H9 (cell line): Measurements from ENCODE around the gene SNAI3. TPM values are rescaled to one million over a fixed set of nuclear protein-coding genes. Genes with fewer than 3 reads are reported as not detected.

Experiments used
- DNase-seq: peaks from one replicate; pipeline ENCODE4 v3.0.0-alpha.2; 2017
- H2AFZ ChIP-seq: one replicate; pipeline ENCODE4 v1.6.1; 2013; ENCODE audit warnings: mild to moderate bottlenecking, low read length, control low read depth, moderate library complexity
- H2AK5ac ChIP-seq: 2 replicates; pipeline ENCODE4 v1.6.1; 2013; ENCODE audit warnings: low read length, control low read depth, mixed read lengths; ENCODE audit not compliant: insufficient read length
- H2BK120ac ChIP-seq: one replicate; pipeline ENCODE4 v1.6.1; 2013; ENCODE audit warnings: low read depth, mild to moderate bottlenecking, low read length, control low read depth, inconsistent platforms; ENCODE audit not compliant: poor library complexity, severe bottlenecking
- H2BK12ac ChIP-seq: 2 replicates; pipeline ENCODE4 v1.6.1; 2013; ENCODE audit warnings: low read length, control low read depth, mixed read lengths, low read depth; ENCODE audit not compliant: insufficient read length
- H2BK15ac ChIP-seq: 2 replicates; pipeline ENCODE4 v1.6.1; 2013; ENCODE audit warnings: low read depth, low read length, control low read depth
- H2BK20ac ChIP-seq: one replicate; pipeline ENCODE4 v1.6.1; 2013; ENCODE audit warnings: low read depth, mild to moderate bottlenecking, low read length, control low read depth, inconsistent platforms; ENCODE audit not compliant: poor library complexity, severe bottlenecking
- H2BK5ac ChIP-seq: 2 replicates; pipeline ENCODE4 v1.6.1; 2013; ENCODE audit warnings: low read length, control low read depth, mixed read lengths; ENCODE audit not compliant: insufficient read length
- H3K14ac ChIP-seq: 2 replicates; pipeline ENCODE4 v1.6.1; 2013; ENCODE audit warnings: low read length, control low read depth; ENCODE audit not compliant: insufficient read depth
- H3K18ac ChIP-seq: 2 replicates; pipeline ENCODE4 v1.6.1; 2013; ENCODE audit warnings: low read depth, mild to moderate bottlenecking, mixed read lengths, low read length, control low read depth; ENCODE audit not compliant: insufficient read length
- H3K23ac ChIP-seq: 2 replicates; pipeline ENCODE4 v1.6.1; 2013; ENCODE audit warnings: low read length, control low read depth, mixed read lengths, low read depth; ENCODE audit not compliant: insufficient read length
- H3K23me2 ChIP-seq: 2 replicates; pipeline ENCODE4 v1.6.1; 2013; ENCODE audit warnings: low read depth, mild to moderate bottlenecking, mixed read lengths, low read length, control low read depth; ENCODE audit not compliant: insufficient read length, poor library complexity, severe bottlenecking
- H3K27ac ChIP-seq: 2 replicates; pipeline ENCODE4 v1.5.1; 2013; ENCODE audit warnings: low read length, control low read depth, mixed read lengths, low read depth; ENCODE audit not compliant: insufficient read length
- H3K27me3 ChIP-seq: 2 replicates; pipeline ENCODE4 v1.6.1; 2013; ENCODE audit warnings: low read length, control low read depth, inconsistent platforms; ENCODE audit not compliant: insufficient read depth
- H3K4ac ChIP-seq: 2 replicates; pipeline ENCODE4 v1.6.1; 2013; ENCODE audit warnings: low read depth, mild to moderate bottlenecking, control low read depth, inconsistent platforms, low read length, moderate library complexity
- H3K4me1 ChIP-seq: 2 replicates; pipeline ENCODE4 v1.6.1; 2013; ENCODE audit warnings: low read length, control low read depth, inconsistent platforms; ENCODE audit not compliant: insufficient read depth
- H3K4me2 ChIP-seq: 2 replicates; pipeline ENCODE4 v1.6.1; 2013; ENCODE audit warnings: low read length, control low read depth, mixed read lengths; ENCODE audit not compliant: insufficient read length, insufficient read depth
- H3K56ac ChIP-seq: 2 replicates; pipeline ENCODE4 v1.6.1; 2013; ENCODE audit warnings: low read depth, mild to moderate bottlenecking, mixed read lengths, low read length, control low read depth; ENCODE audit not compliant: insufficient read length
- H3K79me1 ChIP-seq: 2 replicates; pipeline ENCODE4 v1.6.1; 2013; ENCODE audit warnings: low read depth, mild to moderate bottlenecking, moderate library complexity, low read length, control low read depth, inconsistent platforms; ENCODE audit not compliant: insufficient read depth, poor library complexity, severe bottlenecking
- H3K79me2 ChIP-seq: 2 replicates; pipeline ENCODE4 v1.6.1; 2013; ENCODE audit warnings: low read length, control low read depth, inconsistent platforms; ENCODE audit not compliant: insufficient read depth
- H3K9ac ChIP-seq: 2 replicates; pipeline ENCODE4 v1.6.1; 2013; ENCODE audit warnings: low read length, control low read depth, mixed read lengths; ENCODE audit not compliant: insufficient read length; ENCODE audit errors: extremely low read depth
- H3K9me3 ChIP-seq: one replicate; pipeline ENCODE4 v1.6.1; 2013; ENCODE audit warnings: low read depth, low read length, inconsistent platforms; ENCODE audit not compliant: control insufficient read depth
- H3T11ph ChIP-seq: one replicate; pipeline ENCODE4 v1.6.1; 2013; ENCODE audit warnings: mild to moderate bottlenecking, low read length, control low read depth, inconsistent platforms
- H4K20me1 ChIP-seq: one replicate; pipeline ENCODE4 v1.6.1; 2013; ENCODE audit not compliant: control insufficient read depth, insufficient read length, insufficient read depth
- H4K5ac ChIP-seq: 2 replicates; pipeline ENCODE4 v1.6.1; 2013; ENCODE audit warnings: low read depth, mild to moderate bottlenecking, mixed read lengths, low read length, control low read depth; ENCODE audit not compliant: insufficient read length
- H4K8ac ChIP-seq: replicated peaks from 2 replicates; pipeline ENCODE4 v1.6.1; 2013; ENCODE audit warnings: low read length, control low read depth, mixed read lengths, low read depth; ENCODE audit not compliant: insufficient read length
- H4K91ac ChIP-seq: 2 replicates; pipeline ENCODE4 v1.6.1; 2013; ENCODE audit warnings: low read depth, mild to moderate bottlenecking, moderate library complexity, mixed read lengths, low read length, control low read depth; ENCODE audit not compliant: insufficient read length
- H3K27ac Mint-ChIP-seq, 3 experiments: 2 replicates in 2 of 3; 3 replicates in 1 of 3; pipeline ENCODE4 v1.8.0; 2020 to 2021; ENCODE audit warnings: mixed read lengths in 3 of 3, mild to moderate bottlenecking in 1 of 3, moderate library complexity in 1 of 3
- H3K27me3 Mint-ChIP-seq: 2 replicates; pipeline ENCODE4 v1.8.0; 2021; ENCODE audit warnings: low read depth, mild to moderate bottlenecking, moderate library complexity, mixed read lengths
- H3K36me3 Mint-ChIP-seq, 3 experiments: 2 replicates in 2 of 3; 3 replicates in 1 of 3; pipeline ENCODE4 v1.8.0; 2020 to 2021; ENCODE audit warnings: low read depth in 3 of 3, mixed read lengths in 3 of 3; ENCODE audit not compliant: insufficient read depth in 1 of 3
- H3K4me1 Mint-ChIP-seq, 2 experiments: 2 replicates each; pipeline ENCODE4 v1.8.0; 2020; ENCODE audit warnings: mixed read lengths in 2 of 2
- H3K4me3 Mint-ChIP-seq, 2 experiments: 2 replicates in 1 of 2; 3 replicates in 1 of 2; pipeline ENCODE4 v1.8.0; 2020 to 2021; ENCODE audit warnings: mild to moderate bottlenecking in 2 of 2, mixed read lengths in 2 of 2, moderate library complexity in 1 of 2
- H3K9me3 Mint-ChIP-seq, 2 experiments: 2 replicates in 1 of 2; 3 replicates in 1 of 2; pipeline ENCODE4 v1.8.0; 2020; ENCODE audit warnings: mild to moderate bottlenecking in 2 of 2, mixed read lengths in 2 of 2, moderate library complexity in 1 of 2
- CTCF ChIP-seq: fragments of 200-600 bp; sonication (generic); conservative IDR thresholded peaks from 3 replicates; pipeline ENCODE4 v1.8.0; 2021; ENCODE audit warnings: antibody characterized with exemption, mild to moderate bottlenecking
- WGBS: extraction: QIAGEN DNeasy Blood & Tissue Kit; methylation state at CpG from one replicate; pipeline ENCODE4 v1.1.7; 2013; ENCODE audit warnings: missing lambda C conversion rate, low lambda C conversion rate, mixed read lengths; ENCODE audit not compliant: insufficient read length; ENCODE audit errors: extremely low coverage; 5-methylcytosine and 5-hydroxymethylcytosine counted together
- total RNA-seq: library from RNA; stranded (reverse); gene quantifications from 2 replicates; pipeline ENCODE4 v1.2.1, GENCODE V29; 2021

Gene SNAI3
- total RNA-seq, 1 experiment from 2014 or later = 3.2 TPM

- DNase-seq = no peak
- Histone ChIP-seq H2BK20ac (no peak overlapping the region), H3T11ph (no peak overlapping the region), H2AFZ (no peak overlapping the region), H3K9me3 (no peaks in the 10 kb centered on the region), H2BK5ac (no peak overlapping the region), H3K27ac (no peak overlapping the region), H3K4ac (no peak overlapping the region), H2BK12ac (no peak overlapping the region), H3K14ac (no peak overlapping the region), H3K23ac (no peak overlapping the region), H3K9ac (no peak overlapping the region), H2BK15ac (no peak overlapping the region), H3K79me2 (no peaks in the 10 kb centered on the region), H2AK5ac (no peak overlapping the region), H2BK120ac (no peak overlapping the region), H3K27me3 (no peaks in the 10 kb centered on the region), H3K56ac (no peak overlapping the region), H3K23me2 (no peaks in the 10 kb centered on the region), H4K5ac (no peak overlapping the region), H3K18ac (no peak overlapping the region), H3K79me1 (no peaks in the 10 kb centered on the region), H3K4me2 (no peak overlapping the region), H4K91ac (no peak overlapping the region), H3K4me1 (no peaks in the 10 kb centered on the region), H4K20me1 (no peaks in the 10 kb centered on the region), H4K8ac (no peak overlapping the region)
- H3K36me3 Mint-ChIP-seq = peaks cover 10 to 29% (median 27%) of the 10 kb centered on the region in 3 experiments; a peak in 6 of 7 replicates
- H3K9me3 Mint-ChIP-seq = no peaks in the 10 kb centered on the region
- TF ChIP-seq CTCF = no peak
- WGBS = no CpG with 5 or more reads among the region's 8 CpGs
- H3K27me3 Mint-ChIP-seq = no peaks in the 10 kb centered on the region; the same call in 1 of the 2 replicates
- no peaks in the 10 kb centered on the region for H3K4me1 Mint-ChIP-seq
- H3K4me3 Mint-ChIP-seq = no peak overlapping the region
- H3K27ac Mint-ChIP-seq = peak overlapping the region in 2 of 3 experiments; percentile 14 to 18; a peak in 1 of 7 replicates
Observed at GRCh38 chr16:88723507-88723887, 37.2 kb upstream of the SNAI3 start.
